K562 (cell line): ENCODE data around the gene ASB2. TPM values are rescaled to one million over a fixed set of nuclear protein-coding genes. Genes with fewer than 3 reads are reported as not detected.
A peak's percentile ranks its signal among the peaks of the same experiment; 100 is the strongest.

Experiments
- ARID2 ChIP-seq: fragments of 450-650 bp; IDR thresholded peaks from 2 replicates; pipeline ENCODE4 v1.6.1; 2017; ENCODE audit warnings: antibody characterized with exemption, mild to moderate bottlenecking
- CREBBP ChIP-seq: IDR thresholded peaks from one replicate; pipeline ENCODE4 v1.6.1; 2012; ENCODE audit warnings: low read depth, mild to moderate bottlenecking, control low read depth, inconsistent platforms, low read length
- CTCF ChIP-seq, 3 experiments: IDR thresholded peaks in 2 of 3; conservative IDR thresholded peaks in 1 of 3; 2 replicates each; pipeline ENCODE4 v1.5.1; 2011 to 2012; ENCODE audit warnings: low read length in 3 of 3, mild to moderate bottlenecking in 3 of 3, control low read depth in 2 of 3, improper control_type of control experiment in 1 of 3, inconsistent platforms in 1 of 3, low read depth in 1 of 3, mixed read lengths in 1 of 3, moderate library complexity in 1 of 3; ENCODE audit not compliant: insufficient read depth in 2 of 3
- DEAF1 ChIP-seq: fragments of 450-650 bp; formaldehyde crosslinking; IDR thresholded peaks from 2 replicates; pipeline ENCODE4 v1.4.0; 2020; ENCODE audit warnings: mild to moderate bottlenecking, moderate library complexity
- E2F4 ChIP-seq: sonication (generic); formaldehyde crosslinking; IDR thresholded peaks from 2 replicates; pipeline ENCODE4 v1.8.0; 2022; ENCODE audit warnings: mild to moderate bottlenecking, low read depth, missing genetic modification reagents
- HNRNPLL ChIP-seq: fragments of 200-400 bp; formaldehyde crosslinking; IDR thresholded peaks from 2 replicates; pipeline ENCODE4 v1.6.1; 2017; ENCODE audit warnings: low read length, low read depth, mild to moderate bottlenecking; ENCODE audit not compliant: poor library complexity, severe bottlenecking
- MCM5 ChIP-seq: fragments of 450-650 bp; IDR thresholded peaks from 2 replicates; pipeline ENCODE4 v1.6.1; 2016; ENCODE audit warnings: low read depth
- NFIX ChIP-seq: fragments of 250-450 bp; sonication (Bioruptor Pico); IDR thresholded peaks from 2 replicates; pipeline ENCODE4 v1.4.0; 2020; ENCODE audit warnings: low read depth, mild to moderate bottlenecking, moderate library complexity
- PHB2 ChIP-seq: fragments of 450-650 bp; IDR thresholded peaks from 2 replicates; pipeline ENCODE4 v1.6.1; 2017; ENCODE audit warnings: low read depth
- PTRF ChIP-seq: fragments of 450-650 bp; IDR thresholded peaks from 2 replicates; pipeline ENCODE4 v1.6.1; 2016; ENCODE audit warnings: mild to moderate bottlenecking, missing genetic modification characterization, missing compliant biosample characterization
- RAD21 ChIP-seq, 2 experiments: fragments of 250-450 bp in 1 of 2; fragments of 450-650 bp in 1 of 2; sonication (Bioruptor Pico) in 1 of 2; formaldehyde crosslinking in 1 of 2; IDR thresholded peaks in 1 of 2; conservative IDR thresholded peaks in 1 of 2; 2 replicates each; pipeline versions ENCODE4 v1.4.0 to v1.8.0; 2020 to 2022; ENCODE audit warnings: mild to moderate bottlenecking in 2 of 2, moderate library complexity in 1 of 2
- RBM17 ChIP-seq: fragments of 200-400 bp; formaldehyde crosslinking; IDR thresholded peaks from 2 replicates; pipeline ENCODE4 v1.6.1; 2017; ENCODE audit warnings: low read depth, mild to moderate bottlenecking, low read length, borderline replicate concordance
- RBM25 ChIP-seq: fragments of 200-400 bp; formaldehyde crosslinking; IDR thresholded peaks from 2 replicates; pipeline ENCODE4 v1.6.1; 2018; ENCODE audit warnings: low read length, low read depth, moderate library complexity; ENCODE audit not compliant: severe bottlenecking
- SMC3 ChIP-seq: conservative IDR thresholded peaks from 2 replicates; pipeline ENCODE4 v1.6.1; 2011; ENCODE audit warnings: low read depth, low read length, improper control_type of control experiment; ENCODE audit not compliant: insufficient read depth
- TRIM25 ChIP-seq: fragments of 450-650 bp; IDR thresholded peaks from 2 replicates; pipeline ENCODE4 v1.7.0; 2016; ENCODE audit warnings: borderline replicate concordance
- TSC22D4 ChIP-seq: fragments of 450-650 bp; IDR thresholded peaks from 2 replicates; pipeline ENCODE4 v1.6.1; 2016; ENCODE audit warnings: missing genetic modification characterization, missing biosample characterization, control low read depth
- ZNF140 ChIP-seq: fragments of 250-450 bp; sonication (Bioruptor Pico); IDR thresholded peaks from 2 replicates; pipeline ENCODE4 v1.8.0; 2021; ENCODE audit warnings: moderate library complexity, mild to moderate bottlenecking, inconsistent platforms
- ZNF24 ChIP-seq: fragments of 450-650 bp; IDR thresholded peaks from 2 replicates; pipeline ENCODE4 v1.6.1; 2016
- ZNF282 ChIP-seq: sonication (generic); formaldehyde crosslinking; IDR thresholded peaks from 2 replicates; pipeline ENCODE4 v1.8.1; 2023; ENCODE audit warnings: missing genetic modification reagents
- ZNF764 ChIP-seq: fragments of 250-450 bp; sonication (Bioruptor Pico); IDR thresholded peaks from 2 replicates; pipeline ENCODE4 v1.4.0; 2020; ENCODE audit warnings: low read depth, mild to moderate bottlenecking, moderate library complexity
- ZNF785 ChIP-seq: fragments of 250-450 bp; sonication (Bioruptor Pico); IDR thresholded peaks from 2 replicates; pipeline ENCODE4 v1.4.0; 2020; ENCODE audit warnings: mild to moderate bottlenecking
- polyA plus RNA-seq, 8 experiments: library from polyadenylated mRNA; depleted of rRNA in 4 of 8; stranded (reverse) in 5 of 8; unstranded in 3 of 8; fragments of >200 nt; fragmentation: Nextera tagmentation in 2 of 8; fragmentation: Illumina TruSeq in 1 of 8; extraction: Ambion mirVana in 2 of 8; extraction: Trizol in 1 of 8; gene quantifications; 2 replicates each; pipeline versions ENCODE4 v1.2.1 to v1.2.3, GENCODE V29; 2011 to 2014; ENCODE audit warnings: inconsistent platforms in 1 of 8, missing spikeins in 1 of 8
- total RNA-seq, 7 experiments: library from RNA; depleted of rRNA in 6 of 7; stranded (reverse); fragments of >200 nt in 6 of 7; fragmentation: Illumina TruSeq in 2 of 7; extraction: Trizol in 2 of 7; gene quantifications; 2 replicates each; pipeline versions ENCODE4 v1.2.1 to v1.2.3, GENCODE V29; 2011 to 2021; ENCODE audit warnings: low replicate concordance in 1 of 7

Gene ASB2
- total and polyA plus RNA-seq, 9 of the 15 experiments (the other 6 are each of a cell fraction or from before 2014, with no cell fraction given) = not detected

GRCh38 chr14:94001501-94002396 is 25.4 kb upstream of the ASB2 start (continued):
- TF ChIP-seq TSC22D4 (tag) = no peak
- TF ChIP-seq CREBBP = no peak
- TF ChIP-seq ZNF764 = no peak
- no peak for TF ChIP-seq RBM17
- TF ChIP-seq CTCF (IDR thresholded peaks at IDR 0.05 in 2 of 3, conservative IDR thresholded peaks at IDR 0.05 in 1 of 3; ENCODE audit: insufficient read depth in 2 of 3, low read depth in 1 of 3, low read length in 3 of 3) = peak; percentile 81 to 88 (median 85)
- TF ChIP-seq RAD21 (CRISPR knock-in tag; conservative IDR thresholded peaks at IDR 0.05 in 1 of 2, IDR thresholded peaks at IDR 0.05 in 1 of 2) = peak; percentile 46 to 74
- TF ChIP-seq DEAF1 = 0 out of 2 replicates have a peak, but pooled peaks have one; percentile 25
- TF ChIP-seq HNRNPLL = no peak
- peak; percentile 56 for TF ChIP-seq SMC3
- TF ChIP-seq PTRF (tag) = no peak
- no peak for TF ChIP-seq RBM25
- TF ChIP-seq ZNF24 = no peak
- TF ChIP-seq TRIM25 = no peak
- no peak for TF ChIP-seq PHB2
- no peak for TF ChIP-seq E2F4 (CRISPR knock-in tag)
- TF ChIP-seq ZNF140 (CRISPR knock-in tag) = no peak
- no peak for TF ChIP-seq ZNF282 (CRISPR knock-in tag)
- no peak for TF ChIP-seq ZNF785 (CRISPR knock-in tag)
- TF ChIP-seq NFIX (CRISPR knock-in tag) = no peak
- no peak for TF ChIP-seq ARID2
- TF ChIP-seq MCM5 = no peak
